ENCODE data around the gene TBC1D9B.

Gene TBC1D9B

GRCh38 chr5:179825655-179826182 is 82.0 kb downstream of the TBC1D9B start:
- Histone ChIP-seq H3K27me3 (replicated peaks) (no peaks in the 10 kb centered on the region), H3K4me3 (ENCODE audit: low read depth, low read length) (no peak overlapping the region), H3K36me3 (replicated peaks) (peaks cover 82% of the 10 kb centered on the region), H3K27ac (no peak overlapping the region)
- in situ Hi-C loops (cut with HindIII; ENCODE audit: low pct_ligation_motif_present, low sequenced_read_pairs), result no loop called here
- TF ChIP-seq CTCF (IDR thresholded peaks at IDR 0.05; ENCODE audit: low read depth, low read length, missing control alignments), result peak; percentile 11
- DNase-seq, result no peak

GRCh38 chr5:179824745-179825112 is 83.0 kb downstream of the TBC1D9B start:
- no peak for DNase-seq
- Histone ChIP-seq H3K27me3 (replicated peaks) (no peaks in the 10 kb centered on the region), H3K27ac (no peak overlapping the region), H3K36me3 (replicated peaks) (peaks cover 72% of the 10 kb centered on the region), H3K4me3 (ENCODE audit: low read depth, low read length) (no peak overlapping the region)
- in situ Hi-C loops (cut with HindIII; ENCODE audit: low pct_ligation_motif_present, low sequenced_read_pairs), result no loop called here
- TF ChIP-seq CTCF (IDR thresholded peaks at IDR 0.05; ENCODE audit: low read depth, low read length, missing control alignments), result no peak

- no peaks in the 10 kb centered on the region for H3K27me3 ChIP-seq (replicated peaks)
- in situ Hi-C loops (cut with HindIII; ENCODE audit: low pct_ligation_motif_present, low sequenced_read_pairs), result no loop called here
- no peak for TF ChIP-seq CTCF (IDR thresholded peaks at IDR 0.05; ENCODE audit: low read depth, low read length, missing control alignments)
- H3K4me3 ChIP-seq (ENCODE audit: low read depth, low read length), result peak overlapping the region; percentile 9
- no peak overlapping the region for H3K27ac ChIP-seq
- H3K36me3 ChIP-seq (replicated peaks), result peaks cover 68% of the 10 kb centered on the region
- no peak for DNase-seq
Measured at GRCh38 chr5:179823937-179824744, 83.6 kb downstream of the TBC1D9B start.

- in situ Hi-C loops (cut with HindIII; ENCODE audit: low pct_ligation_motif_present, low sequenced_read_pairs), result no loop called here
- H3K27ac ChIP-seq, result no peak overlapping the region
- TF ChIP-seq CTCF (IDR thresholded peaks at IDR 0.05; ENCODE audit: low read depth, low read length, missing control alignments), result no peak
- H3K27me3 ChIP-seq (replicated peaks), result no peaks in the 10 kb centered on the region
- H3K36me3 ChIP-seq (replicated peaks), result peaks cover 52% of the 10 kb centered on the region
- no peak for DNase-seq
- peak overlapping the region; percentile 84 for H3K4me3 ChIP-seq (ENCODE audit: low read depth, low read length)
Measured at GRCh38 chr5:179822444-179822990, 85.2 kb downstream of the TBC1D9B start.

GRCh38 chr5:179822059-179822432 is 85.7 kb downstream of the TBC1D9B start:
- TF ChIP-seq CTCF (IDR thresholded peaks at IDR 0.05; ENCODE audit: low read depth, low read length, missing control alignments), result no peak
- H3K27ac ChIP-seq, result peak overlapping the region; percentile 88
- peaks cover 47% of the 10 kb centered on the region for H3K36me3 ChIP-seq (replicated peaks)
- in situ Hi-C loops (cut with HindIII; ENCODE audit: low pct_ligation_motif_present, low sequenced_read_pairs), result no loop called here
- DNase-seq, result no peak
- H3K4me3 ChIP-seq (ENCODE audit: low read depth, low read length), result peak overlapping the region; percentile 84
- no peaks in the 10 kb centered on the region for H3K27me3 ChIP-seq (replicated peaks)

All from brain microvascular endothelial cell (primary cell).